ENCODE data around the gene CDIPT. TPM values are rescaled to one million over a fixed set of nuclear protein-coding genes. Genes with fewer than 3 reads are reported as not detected.

CDIPT gene
- total RNA-seq, 1 experiment from 2014 or later, result 57.1 TPM

GRCh38 chr16:29862383-29862883 is 593 bp downstream of the CDIPT start:
- Histone ChIP-seq H3K4me3 (ENCODE audit: low read depth, low read length) (peak overlapping the region; percentile 80), H3K9me3 (no peaks in the 10 kb centered on the region), H3K27me3 (replicated peaks; ENCODE audit: control insufficient read depth, insufficient read depth, low read length) (no peaks in the 10 kb centered on the region), H3K4me1 (peaks cover 6% of the 10 kb centered on the region; the same call in 1 of the 2 replicates), H3K36me3 (ENCODE audit: control insufficient read depth, insufficient read depth, low read length) (peaks cover 1% of the 10 kb centered on the region; the same call in 1 of the 2 replicates)
- no peaks in the 10 kb centered on the region for H3K9me3 Mint-ChIP-seq (ENCODE audit: unreplicated experiment)
- H3K4me1 Mint-ChIP-seq (ENCODE audit: low read depth, unreplicated experiment), result peaks cover 6% of the 10 kb centered on the region
- BruUV-seq (replicated peaks), result no TSS peak
- DNase-seq, result peak in 1 of 2 experiments; percentile 43
- peaks cover 15% of the 10 kb centered on the region for H3K36me3 Mint-ChIP-seq (ENCODE audit: insufficient read depth, unreplicated experiment)
- ChIA-PET POLR2A (no interaction called here), CTCF (no interaction called here)
- intact Hi-C loops (cut with micrococcal nuclease; ENCODE audit: unreplicated experiment), result loop anchor here (2.0 to 10.0 kb wide), 4 partner anchors 36 to 112 kb away; partner anchors contain the start of genes KCTD13, PAGR1, SEZ6L2 and TAOK2
- peak in 1 of 2 experiments; percentile 40 for TF ChIP-seq CTCF (IDR thresholded peaks at IDR 0.05; ENCODE audit: insufficient read depth in 1 of 2, low read depth in 1 of 2, low read length in 1 of 2, severe bottlenecking in 1 of 2, unreplicated experiment in 1 of 2)
- H3K27me3 Mint-ChIP-seq (ENCODE audit: insufficient read depth, unreplicated experiment), result no peaks in the 10 kb centered on the region
- H3K4me3 Mint-ChIP-seq (ENCODE audit: unreplicated experiment), result peak overlapping the region; percentile 93
- peak overlapping the region; percentile 100 for H3K27ac Mint-ChIP-seq (ENCODE audit: unreplicated experiment)

- TF ChIP-seq CTCF (IDR thresholded peaks at IDR 0.05; ENCODE audit: insufficient read depth in 1 of 2, low read depth in 1 of 2, low read length in 1 of 2, severe bottlenecking in 1 of 2, unreplicated experiment in 1 of 2), result no peak
- Histone ChIP-seq H3K4me1 (peaks cover 6% of the 10 kb centered on the region; the same call in 1 of the 2 replicates), H3K36me3 (ENCODE audit: control insufficient read depth, insufficient read depth, low read length) (peaks cover 1% of the 10 kb centered on the region; the same call in 1 of the 2 replicates), H3K27me3 (replicated peaks; ENCODE audit: control insufficient read depth, insufficient read depth, low read length) (no peaks in the 10 kb centered on the region), H3K4me3 (ENCODE audit: low read depth, low read length) (no peak overlapping the region), H3K9me3 (no peaks in the 10 kb centered on the region)
- Mint-ChIP-seq H3K9me3 (ENCODE audit: unreplicated experiment) (no peaks in the 10 kb centered on the region), H3K4me1 (ENCODE audit: low read depth, unreplicated experiment) (peaks cover 6% of the 10 kb centered on the region), H3K27me3 (ENCODE audit: insufficient read depth, unreplicated experiment) (no peaks in the 10 kb centered on the region), H3K27ac (ENCODE audit: unreplicated experiment) (no peak overlapping the region), H3K4me3 (ENCODE audit: unreplicated experiment) (no peak overlapping the region), H3K36me3 (ENCODE audit: insufficient read depth, unreplicated experiment) (peaks cover 20% of the 10 kb centered on the region)
- CTCF ChIA-PET, result no interaction called here
- intact Hi-C loops (cut with micrococcal nuclease; ENCODE audit: unreplicated experiment), result loop anchor here (10.0 kb wide), 1 partner anchor 115 kb away; the partner anchor contains the start of gene TAOK2
- DNase-seq, result no peak
- BruUV-seq (replicated peaks), result no TSS peak
- POLR2A ChIA-PET, result no interaction called here
These were observed 2.8 kb downstream of the CDIPT start for GRCh38 chr16:29860218-29860617.

- Mint-ChIP-seq H3K4me1 (ENCODE audit: low read depth, unreplicated experiment) (peaks cover 6% of the 10 kb centered on the region), H3K27me3 (ENCODE audit: insufficient read depth, unreplicated experiment) (no peaks in the 10 kb centered on the region), H3K9me3 (ENCODE audit: unreplicated experiment) (no peaks in the 10 kb centered on the region), H3K36me3 (ENCODE audit: insufficient read depth, unreplicated experiment) (peaks cover 20% of the 10 kb centered on the region), H3K4me3 (ENCODE audit: unreplicated experiment) (no peak overlapping the region), H3K27ac (ENCODE audit: unreplicated experiment) (no peak overlapping the region)
- no peak for TF ChIP-seq CTCF (IDR thresholded peaks at IDR 0.05; ENCODE audit: insufficient read depth in 1 of 2, low read depth in 1 of 2, low read length in 1 of 2, severe bottlenecking in 1 of 2, unreplicated experiment in 1 of 2)
- Histone ChIP-seq H3K36me3 (ENCODE audit: control insufficient read depth, insufficient read depth, low read length) (peaks cover 1% of the 10 kb centered on the region; the same call in 1 of the 2 replicates), H3K9me3 (no peaks in the 10 kb centered on the region), H3K4me3 (ENCODE audit: low read depth, low read length) (no peak overlapping the region), H3K4me1 (peaks cover 6% of the 10 kb centered on the region; the same call in 1 of the 2 replicates), H3K27me3 (replicated peaks; ENCODE audit: control insufficient read depth, insufficient read depth, low read length) (no peaks in the 10 kb centered on the region)
- intact Hi-C loops (cut with micrococcal nuclease; ENCODE audit: unreplicated experiment), result no loop called here
- no TSS peak for BruUV-seq (replicated peaks)
- DNase-seq, result no peak
- CTCF ChIA-PET, result no interaction called here
- POLR2A ChIA-PET, result no interaction called here
These were observed 4.1 kb downstream of the CDIPT start for GRCh38 chr16:29858974-29859373.
